Measurements from ENCODE around the gene UCP1. TPM values are rescaled to one million over a fixed set of nuclear protein-coding genes. Genes with fewer than 3 reads are reported as not detected.

The UCP1 gene
- total and polyA plus RNA-seq, 7 donors, result 0.09 TPM; not detected in 6

Other genes with a start within 250 kb of the UCP1 start
- 10 to 100 TPM; 23.9 to 31.6 (median 28.5) TPM for gene SCOC, start 195.3 kb downstream of the UCP1 start, total RNA-seq
- 10 to 100 TPM; 32.6 to 85.9 (median 40.7) TPM for gene SCOC, start 195.3 kb downstream of the UCP1 start, polyA plus RNA-seq
- under 1 TPM; 0.22 to 0.67 (median 0.38) TPM for gene CLGN, start 141.3 kb downstream of the UCP1 start, total RNA-seq
- under 1 TPM; 0.14 to 0.89 (median 0.40) TPM for gene CLGN, start 141.3 kb downstream of the UCP1 start, polyA plus RNA-seq
- gene MGAT4D, start 70.7 kb downstream of the UCP1 start, total RNA-seq, result not detected
- gene MGAT4D, start 70.7 kb downstream of the UCP1 start, polyA plus RNA-seq, result not detected
- gene ELMOD2, start 44.8 kb downstream of the UCP1 start, total RNA-seq, result 10 to 100 TPM in 1 of 4 donors, 1 to 10 TPM in 3; 6.9 to 10.0 (median 8.7) TPM
- 1 to 10 TPM; 3.1 to 7.6 (median 4.5) TPM for gene ELMOD2, start 44.8 kb downstream of the UCP1 start, polyA plus RNA-seq
- gene TBC1D9, start 187.4 kb upstream of the UCP1 start, total RNA-seq, result 1 to 10 TPM; 2.1 to 5.4 (median 4.2) TPM
- 1 to 10 TPM; 1.6 to 1.7 (median 1.6) TPM for gene TBC1D9, start 187.4 kb upstream of the UCP1 start, polyA plus RNA-seq